LNCaP clone FGC (cell line): Measurements from ENCODE around the gene ARSG.

ENCODE experiments used
- DNase-seq: peaks from one replicate; pipeline ENCODE4 v3.0.0-alpha.2; 2011; ENCODE audit warnings: low read depth
- H3K4me3 ChIP-seq: 2 replicates; pipeline ENCODE4 v1.5.1; 2011; ENCODE audit warnings: mild to moderate bottlenecking, low read depth, low read length, control low read depth
- CTCF ChIP-seq: IDR thresholded peaks from 2 replicates; pipeline ENCODE4 v1.5.1; 2012; ENCODE audit warnings: mild to moderate bottlenecking; ENCODE audit not compliant: control insufficient read depth, insufficient read depth; ENCODE audit errors: extremely low read depth

The ARSG gene

GRCh38 chr17:68385490-68386215 lies 94.4 kb downstream of the ARSG start:
- DNase-seq: no peak
- H3K4me3 ChIP-seq: no peak overlapping the region
- no peak for TF ChIP-seq CTCF

- no peak overlapping the region for H3K4me3 ChIP-seq
- DNase-seq: no peak
- TF ChIP-seq CTCF: no peak
Observed at GRCh38 chr17:68387435-68388218, 96.3 kb downstream of the ARSG start.

- TF ChIP-seq CTCF: no peak
- no peak for DNase-seq
- no peak overlapping the region for H3K4me3 ChIP-seq
Observed at GRCh38 chr17:68389041-68389440, 97.7 kb downstream of the ARSG start.

- DNase-seq: no peak
- H3K4me3 ChIP-seq: no peak overlapping the region
- TF ChIP-seq CTCF: no peak
Observed at GRCh38 chr17:68390888-68391545, 99.7 kb downstream of the ARSG start.

- H3K4me3 ChIP-seq: no peak overlapping the region
- DNase-seq: no peak
- no peak for TF ChIP-seq CTCF
Observed at GRCh38 chr17:68391561-68392268, 100.4 kb downstream of the ARSG start.

GRCh38 chr17:68394608-68395331 lies 103.5 kb downstream of the ARSG start:
- TF ChIP-seq CTCF: no peak
- H3K4me3 ChIP-seq: no peak overlapping the region
- no peak for DNase-seq
